HepG2 (cell line): Measurements from ENCODE around the gene ATP4A. TPM values are rescaled to one million over a fixed set of nuclear protein-coding genes. Genes with fewer than 3 reads are reported as not detected.

ENCODE experiments used
- ATAC-seq: fragments of 200-7000 bp; cut with Tn5 transposase; 3 replicates; pipeline ENCODE4 v1.9.1; 2020; ENCODE audit warnings: mild to moderate bottlenecking, moderate library complexity
- BruUV-seq: library from RNA; stranded (reverse); fragments of 400-500 nt; replicated peaks from 2 replicates; lab custom pipeline; 2021; lab: Mats Ljungman, UMichigan
- CTCF ChIA-PET: fragments of 300-600 bp; formaldehyde crosslinking; extraction: SDS; loops from one replicate; lab custom pipeline; 2021; ENCODE audit warnings: low total read pairs, inconsistent platforms, low intra/inter-chr PET ratio; lab: Yijun Ruan, JAX
- POLR2A ChIA-PET: fragments of 350-600 bp; sonication (Branson Sonifier 250); formaldehyde crosslinking; loops from one replicate; lab custom pipeline; 2020; ENCODE audit warnings: antibody characterized with exemption, inconsistent platforms; lab: Yijun Ruan, JAX
- DNase-seq: peaks from one replicate; pipeline ENCODE4 v3.0.0-alpha.2; 2015; ENCODE audit warnings: low spot score
- FAIRE-seq: peaks from 3 replicates; lab custom pipeline; 2011; peaks lifted over from hg19 to GRCh38; lab: Jason Lieb, UNC
- H2AFZ ChIP-seq: one replicate; pipeline ENCODE4 v1.6.1; 2011; ENCODE audit warnings: low read length, inconsistent platforms
- H3K27ac ChIP-seq: fragments of 300-600 bp; 3 replicates; pipeline ENCODE4 v1.8.0; 2011; ENCODE audit warnings: mixed run types, mild to moderate bottlenecking, mixed read lengths, low read length, inconsistent platforms; ENCODE audit not compliant: insufficient read depth; ENCODE audit errors: extremely low read length
- H3K27me3 ChIP-seq, 2 experiments: fragments of 200-600 bp in 1 of 2; 2 replicates in 1 of 2; 3 replicates in 1 of 2; pipeline versions ENCODE4 v1.6.0 to v1.8.0; 2011; ENCODE audit warnings: low read length in 2 of 2, mild to moderate bottlenecking in 2 of 2, moderate library complexity in 2 of 2, inconsistent platforms in 1 of 2; ENCODE audit not compliant: insufficient read depth in 2 of 2, control insufficient read depth in 1 of 2
- H3K36me3 ChIP-seq, 2 experiments: fragments of 200-600 bp in 1 of 2; replicated peaks in 1 of 2; 2 replicates in 1 of 2; 3 replicates in 1 of 2; pipeline versions ENCODE4 v1.5.1 to v1.8.0; 2011; ENCODE audit warnings: low read length in 2 of 2, inconsistent platforms in 1 of 2; ENCODE audit not compliant: insufficient read depth in 2 of 2, control insufficient read depth in 1 of 2
- H3K4me1 ChIP-seq: 2 replicates; pipeline ENCODE4 v1.5.1; 2012; ENCODE audit warnings: low read length, inconsistent platforms; ENCODE audit not compliant: insufficient read depth
- H3K4me2 ChIP-seq: 2 replicates; pipeline ENCODE4 v1.6.0; 2011; ENCODE audit warnings: low read depth, low read length, inconsistent platforms
- H3K4me3 ChIP-seq, 3 experiments: fragments of 200-600 bp in 1 of 3; sonication (generic), shearing (Covaris generic) in 1 of 3; replicated peaks in 1 of 3; 2 replicates each; pipeline ENCODE4 v1.5.1; 2011 to 2016; ENCODE audit warnings: low read length in 3 of 3, inconsistent platforms in 2 of 3, low read depth in 2 of 3, mild to moderate bottlenecking in 2 of 3, control low read depth in 1 of 3, mixed read lengths in 1 of 3; ENCODE audit not compliant: insufficient read depth in 1 of 3
- H3K79me2 ChIP-seq: one replicate; pipeline ENCODE4 v1.6.1; 2011; ENCODE audit warnings: low read length, inconsistent platforms; ENCODE audit not compliant: insufficient read depth
- H3K9ac ChIP-seq: 2 replicates; pipeline ENCODE4 v1.6.0; 2011; ENCODE audit warnings: mild to moderate bottlenecking, low read depth, low read length, inconsistent platforms; ENCODE audit not compliant: insufficient read depth
- H3K9me3 ChIP-seq: 2 replicates; pipeline ENCODE4 v1.5.1; 2012; ENCODE audit warnings: mild to moderate bottlenecking, low read length
- H4K20me1 ChIP-seq: 2 replicates; pipeline ENCODE4 v1.6.0; 2011; ENCODE audit warnings: inconsistent platforms, mild to moderate bottlenecking, low read length, moderate library complexity; ENCODE audit not compliant: insufficient read depth
- IKZF1 ChIP-seq: fragments of 450-650 bp; IDR thresholded peaks from 2 replicates; pipeline ENCODE4 v1.7.1; 2016
- MED13 ChIP-seq: sonication (generic); formaldehyde crosslinking; IDR thresholded peaks from 2 replicates; pipeline ENCODE4 v1.5.0; 2020; ENCODE audit warnings: missing genetic modification reagents
- ZNF121 ChIP-seq: sonication (generic); formaldehyde crosslinking; IDR thresholded peaks from 2 replicates; pipeline ENCODE4 v1.5.0; 2020; ENCODE audit warnings: mild to moderate bottlenecking, missing genetic modification reagents
- ZNF318 ChIP-seq: sonication (generic); formaldehyde crosslinking; IDR thresholded peaks from 2 replicates; pipeline ENCODE4 v1.4.0; 2020; ENCODE audit warnings: mild to moderate bottlenecking, missing genetic modification reagents
- ZNF343 ChIP-seq: sonication (generic); formaldehyde crosslinking; IDR thresholded peaks from 2 replicates; pipeline ENCODE4 v1.4.0; 2020; ENCODE audit warnings: mild to moderate bottlenecking, missing genetic modification reagents
- ZNF574 ChIP-seq: sonication (generic); formaldehyde crosslinking; IDR thresholded peaks from 2 replicates; pipeline ENCODE4 v1.4.0; 2020; ENCODE audit warnings: missing genetic modification reagents
- ZNF768 ChIP-seq: sonication (generic); formaldehyde crosslinking; IDR thresholded peaks from 2 replicates; pipeline ENCODE4 v1.4.0; 2020; ENCODE audit warnings: missing genetic modification reagents
- ZZZ3 ChIP-seq: sonication (generic); formaldehyde crosslinking; IDR thresholded peaks from 2 replicates; pipeline ENCODE4 v1.4.0; 2020; ENCODE audit warnings: missing genetic modification reagents, mild to moderate bottlenecking, borderline replicate concordance
- WGBS: methylation state at CpG from one replicate; pipeline ENCODE4 v1.1.6; 2017; ENCODE audit warnings: low lambda C conversion rate; 5-methylcytosine and 5-hydroxymethylcytosine counted together
- in situ Hi-C: cut with HindIII; loops from 2 replicates; pipeline ENCODE4 v1.10.0; 2017; ENCODE audit warnings: low pct_unique_long_range_greater_than_20kb; ENCODE audit not compliant: extremely low pct_ligation_motif_present
- intact Hi-C: fragments of 100-400 bp; cut with micrococcal nuclease; formaldehyde crosslinking; loops from one replicate; pipeline ENCODE4 v1.10.0; 2022; ENCODE audit not compliant: unreplicated experiment
- polyA plus RNA-seq, 8 experiments: library from polyadenylated mRNA; depleted of rRNA in 3 of 8; stranded (reverse) in 7 of 8; unstranded in 1 of 8; fragments of >200 nt; fragmentation: Illumina TruSeq in 4 of 8; extraction: Trizol in 4 of 8; gene quantifications; 2 replicates each; pipeline versions ENCODE4 v1.2.1 to v1.2.3, GENCODE V29; 2011 to 2016; ENCODE audit warnings: low read depth in 4 of 8, missing spikeins in 1 of 8, mixed read lengths in 1 of 8; ENCODE audit not compliant: insufficient read depth in 1 of 8
- total RNA-seq, 5 experiments: library from RNA; depleted of rRNA; stranded (reverse); fragments of >200 nt; fragmentation: Illumina TruSeq; extraction: Trizol; gene quantifications; 2 replicates each; pipeline ENCODE4 v1.2.3, GENCODE V29; 2016; ENCODE audit warnings: low read depth in 1 of 5

ATP4A gene
- total and polyA plus RNA-seq, 2 of the 13 experiments (the other 11 are each of a cell fraction or from before 2014, with no cell fraction given): 0.08 to 0.11 TPM

GRCh38 chr19:35553385-35554000 lies 10.0 kb downstream of the ATP4A start:
- Histone ChIP-seq H3K4me1 (peaks cover 48% of the 10 kb centered on the region), H2AFZ (no peak overlapping the region), H3K27ac (no peak overlapping the region), H3K9ac (no peak overlapping the region; the same call in 1 of the 2 replicates), H3K79me2 (no peaks in the 10 kb centered on the region), H3K27me3 (peaks cover 0 to 25% of the 10 kb centered on the region in 2 experiments; a peak in 1 of 5 replicates), H4K20me1 (no peaks in the 10 kb centered on the region), H3K4me2 (no peak overlapping the region), H3K36me3 (no peaks in the 10 kb centered on the region), H3K9me3 (no peaks in the 10 kb centered on the region), H3K4me3 (no peak overlapping the region)
- ATAC-seq (no peak), DNase-seq (no peak), FAIRE-seq (no peak)
- intact Hi-C loops: loop anchor here (10.0 kb wide), 2 partner anchors 61 to 91 kb away; partner anchors contain the start of genes COX6B1, ETV2 and HAUS5
- TF ChIP-seq ZNF768 (CRISPR knock-in tag): peak; percentile 34; the same call in 1 of the 2 replicates
- 0 out of 2 replicates have a peak, but pooled peaks have one; percentile 7 for TF ChIP-seq ZNF574 (CRISPR knock-in tag)
- 0 out of 2 replicates have a peak, but pooled peaks have one; percentile 27 for TF ChIP-seq ZNF343 (CRISPR knock-in tag)
- TF ChIP-seq ZZZ3 (CRISPR knock-in tag): no peak
- no peak for TF ChIP-seq IKZF1
- TF ChIP-seq ZNF121 (CRISPR knock-in tag): no peak
- TF ChIP-seq MED13 (CRISPR knock-in tag): no peak
- TF ChIP-seq ZNF318 (CRISPR knock-in tag): no peak
- ChIA-PET POLR2A (no interaction called here), CTCF (no interaction called here)
- in situ Hi-C loops: no loop called here
- WGBS: 50% methylated on average over 8 of the region's 14 CpGs
- no TSS peak for BruUV-seq
